NCI-H1436 (cell line): ENCODE results near the gene GNA12.
"Not testable (repeated sequence)": the region's sequence is repeated elsewhere in the genome, so short reads cannot be mapped to it uniquely, and the experiment has no call there.

Source experiments
- DNase-seq: peaks from one replicate; lab custom pipeline; 2025; lab: John Stamatoyannopoulos, UW

Gene GNA12

DNA sequence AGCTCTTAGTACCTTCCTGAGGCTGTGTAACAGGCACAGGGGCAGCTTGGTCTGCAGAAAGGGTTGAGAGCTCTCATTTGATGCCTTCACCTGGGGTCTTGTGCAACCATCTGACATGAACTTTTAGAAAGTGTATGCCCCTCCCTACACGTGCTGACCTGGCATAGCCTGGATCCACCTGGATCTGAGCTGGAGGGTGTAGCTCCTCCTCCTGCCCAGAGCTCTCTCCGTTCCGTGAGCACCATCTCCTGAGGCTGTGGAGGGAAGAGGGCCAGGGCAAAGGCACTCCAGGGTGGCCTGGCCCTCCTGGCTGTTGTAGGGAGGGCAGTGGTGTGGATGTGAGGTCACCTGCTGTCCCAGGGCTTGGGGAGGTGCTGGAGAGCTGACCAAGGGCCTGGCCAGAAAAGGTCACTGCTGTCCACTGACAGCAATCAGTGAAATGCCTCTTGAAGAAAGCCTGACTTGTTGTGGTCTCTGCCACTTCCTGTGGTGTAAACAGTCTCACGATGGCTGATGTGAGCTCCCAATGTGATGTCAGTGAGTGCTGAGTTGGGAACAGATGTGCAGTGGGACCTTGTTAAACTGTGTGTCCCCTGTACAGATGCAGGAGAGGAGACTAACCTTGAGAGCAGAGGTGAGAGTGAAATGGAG is 133.1 kb downstream of the GNA12 start:
- DNase-seq = no peak

DNA sequence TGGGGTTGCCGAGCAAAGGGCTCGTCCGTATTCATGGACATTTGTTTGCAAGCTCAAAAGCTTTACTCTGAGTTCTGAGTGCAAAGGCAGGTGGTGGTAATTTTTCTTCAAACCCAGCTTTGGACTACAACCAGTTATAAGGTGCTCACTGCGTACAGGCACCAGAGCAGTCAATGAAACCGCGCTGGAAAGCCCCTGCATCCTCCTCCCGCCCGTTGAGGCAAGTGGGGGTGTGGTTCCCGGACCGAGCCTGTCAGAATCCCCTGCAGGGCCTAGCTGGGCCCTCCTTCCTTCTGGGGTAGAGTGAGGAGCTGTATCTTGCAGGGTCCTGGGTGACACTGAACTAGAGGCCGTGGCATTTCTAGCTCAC is 133.8 kb downstream of the GNA12 start:
- no peak for DNase-seq

DNA sequence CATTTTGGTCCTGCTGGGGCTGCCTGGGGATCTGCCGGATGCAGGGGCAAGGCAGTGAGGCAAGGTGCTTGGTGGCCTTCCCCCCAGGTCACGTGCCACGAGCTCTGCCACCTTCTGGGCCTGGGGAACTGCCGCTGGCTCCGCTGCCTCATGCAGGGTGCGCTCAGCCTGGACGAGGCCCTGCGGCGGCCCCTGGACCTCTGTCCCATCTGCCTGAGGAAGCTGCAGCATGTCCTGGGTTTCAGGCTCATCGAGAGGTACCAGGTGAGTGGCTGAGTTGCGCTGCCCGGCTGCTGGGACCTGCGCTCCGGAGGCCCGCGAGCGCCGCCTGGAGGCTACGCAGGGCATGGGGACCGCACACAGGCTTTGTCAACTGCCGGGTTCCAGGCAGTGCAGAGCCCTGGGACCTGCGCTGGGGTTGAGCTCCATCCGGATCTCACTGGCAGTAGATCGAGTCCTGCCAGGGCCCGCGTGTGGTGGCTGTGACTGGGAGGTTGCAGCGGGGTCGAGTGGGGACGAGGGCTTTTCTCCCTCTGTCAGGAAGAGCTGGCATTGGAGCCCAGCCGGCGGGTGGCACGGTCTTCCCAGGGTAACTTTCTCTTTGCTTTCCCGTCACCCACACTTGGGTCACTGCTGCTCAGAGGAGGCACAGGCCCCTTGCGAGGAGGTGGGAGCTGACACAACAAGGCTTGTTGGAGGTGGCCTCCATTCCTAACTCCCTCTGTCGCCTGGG is 134.4 kb downstream of the GNA12 start:
- peak; percentile 60 for DNase-seq

DNA sequence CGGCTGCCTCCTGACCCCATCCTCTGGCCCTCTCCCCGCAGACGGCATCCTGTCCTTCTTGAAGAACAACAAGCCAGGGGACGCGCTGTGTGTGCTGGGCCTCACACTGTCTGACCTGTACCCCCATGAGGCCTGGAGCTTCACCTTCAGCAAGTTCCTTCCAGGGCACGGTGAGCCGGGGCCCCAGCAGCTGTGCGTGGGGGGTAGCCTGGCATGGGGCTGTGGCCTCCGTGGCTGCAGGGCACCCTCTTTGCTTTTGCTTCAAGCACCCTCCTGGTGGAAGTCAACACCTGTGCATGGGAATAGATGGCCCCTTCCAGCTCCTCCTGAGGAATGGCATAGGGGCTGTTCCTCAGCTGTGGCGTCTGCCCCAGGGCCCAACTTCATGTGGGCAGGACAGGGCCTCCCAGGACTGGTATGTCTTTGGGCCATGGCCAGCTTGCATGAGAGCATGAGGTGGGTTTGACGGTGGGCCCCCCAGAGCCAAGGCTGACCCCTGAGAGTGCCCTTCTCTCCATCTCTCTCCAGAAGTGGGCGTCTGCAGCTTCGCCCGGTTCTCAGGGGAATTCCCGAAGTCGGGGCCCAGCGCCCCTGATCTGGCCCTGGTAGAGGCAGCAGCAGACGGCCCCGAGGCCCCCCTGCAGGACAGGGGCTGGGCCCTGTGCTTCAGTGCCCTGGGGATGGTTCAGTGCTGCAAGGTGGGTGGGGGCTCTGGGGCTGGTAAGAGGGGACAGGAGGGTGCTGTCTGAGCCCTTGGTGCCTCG is 135.4 kb downstream of the GNA12 start:
- no peak for DNase-seq

DNA sequence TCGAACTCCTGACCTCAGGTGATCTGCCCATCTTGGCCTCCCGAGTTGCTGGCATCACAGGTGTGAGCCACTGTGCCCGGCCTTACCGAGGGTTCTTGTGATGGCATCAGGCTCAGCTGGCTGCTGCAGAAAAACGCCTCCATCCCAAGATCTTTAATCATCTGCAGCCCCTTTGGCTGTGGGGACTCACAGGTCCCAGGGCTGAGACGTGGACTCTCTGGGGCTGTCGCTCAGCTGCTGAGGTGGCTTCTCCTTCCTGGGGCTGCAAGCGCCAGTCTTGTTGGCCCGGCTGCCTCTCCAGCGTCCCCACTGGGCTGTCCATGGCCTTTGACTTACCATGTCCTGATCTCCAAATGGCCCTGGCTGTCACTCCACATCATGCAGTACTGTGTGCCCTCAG is 136.1 kb downstream of the GNA12 start:
- no peak for DNase-seq

DNA sequence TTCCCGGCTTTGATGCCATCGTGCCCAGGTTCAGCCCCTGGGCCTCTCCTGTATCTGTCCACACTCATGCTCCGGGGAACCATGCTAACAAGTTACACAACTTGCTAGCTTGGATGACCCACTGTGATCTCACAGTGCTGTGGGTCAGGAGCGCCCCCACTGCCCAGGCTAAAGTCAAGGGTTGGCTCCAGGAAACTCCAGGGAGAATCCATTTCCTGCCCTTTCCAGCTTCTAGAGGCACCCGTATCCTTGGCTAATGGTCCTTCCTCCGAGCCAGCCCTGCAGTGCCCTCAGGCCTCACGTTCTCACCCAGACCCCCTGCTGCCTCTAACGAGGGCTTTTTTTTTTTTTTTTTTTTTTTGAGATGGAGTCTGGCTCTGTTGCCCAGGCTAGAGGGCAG is 136.6 kb downstream of the GNA12 start:
- DNase-seq = no peak

DNA sequence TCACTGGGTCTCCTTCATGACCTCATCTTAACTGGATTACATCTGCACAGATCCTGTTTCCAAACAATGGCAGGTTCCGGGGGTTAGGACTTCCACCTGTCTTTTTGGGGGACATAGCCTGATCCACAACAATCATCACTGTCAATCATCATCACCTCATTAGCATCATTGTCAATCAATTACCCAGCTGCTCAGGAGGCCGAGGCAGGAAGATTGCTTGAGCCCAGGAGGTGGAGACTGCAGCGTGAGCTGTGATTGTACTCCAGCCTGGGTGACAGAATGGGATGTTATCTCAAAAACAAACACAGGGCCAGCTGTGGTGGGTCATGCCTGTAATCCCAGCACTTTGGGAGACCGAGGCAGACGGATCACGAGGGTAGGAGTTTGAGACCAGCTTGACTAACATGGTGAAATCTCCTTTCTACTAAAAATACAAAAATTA is 137.4 kb downstream of the GNA12 start:
- no peak for DNase-seq

DNA sequence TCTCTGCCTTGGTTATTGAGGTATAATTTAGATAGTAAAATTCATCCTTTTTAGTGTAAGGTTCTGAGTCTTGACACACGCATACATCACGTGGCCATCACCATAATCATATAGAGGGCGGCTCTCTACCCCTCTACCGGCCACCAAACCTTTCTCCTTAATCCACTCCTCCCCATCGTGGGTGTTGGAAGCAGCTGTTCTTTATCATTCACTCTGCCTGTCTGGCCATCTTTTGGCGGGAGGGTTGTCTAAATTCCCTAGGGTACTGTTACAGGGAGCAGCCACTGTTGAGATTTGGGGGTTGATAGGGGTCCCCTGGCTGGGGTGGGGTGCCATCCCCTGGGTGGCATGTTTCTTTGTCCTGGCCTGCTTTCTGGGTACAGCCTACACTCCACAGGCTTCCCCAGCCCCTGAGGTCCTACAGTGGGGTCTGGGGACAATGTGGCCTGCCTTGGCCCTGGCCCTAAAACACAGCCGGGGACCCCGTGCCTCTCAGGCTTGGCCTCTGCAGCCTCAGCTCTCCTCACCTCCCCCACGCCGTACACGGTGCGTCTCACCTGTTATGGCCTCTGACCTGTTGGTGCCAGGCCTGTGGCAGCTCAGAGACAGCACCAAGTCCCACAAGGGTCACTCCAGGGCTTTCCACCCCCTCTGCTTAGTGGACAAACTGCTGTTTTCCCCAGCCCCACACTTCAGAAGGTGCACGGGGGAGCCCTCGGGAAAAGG is 138.6 kb downstream of the GNA12 start:
- DNase-seq = no peak

DNA sequence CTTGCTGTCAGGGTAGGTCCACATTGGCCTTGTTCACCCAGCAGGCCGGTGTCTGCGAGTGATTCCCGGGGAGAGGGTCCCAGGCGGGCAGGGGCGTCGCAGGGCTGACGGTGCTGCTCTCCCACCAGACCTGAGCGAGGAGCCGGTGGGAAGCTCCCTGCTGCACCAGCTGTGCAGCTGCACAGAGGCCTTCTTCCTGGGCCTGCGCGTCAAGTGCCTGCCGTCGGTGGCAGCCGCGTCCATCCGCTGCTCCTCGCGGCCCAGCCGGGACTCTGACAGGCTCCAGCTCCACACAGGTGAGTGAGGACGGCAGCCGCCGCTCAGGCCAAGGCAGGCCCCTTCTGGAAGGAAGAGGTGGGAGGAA is 141.5 kb downstream of the GNA12 start:
- no peak for DNase-seq

DNA sequence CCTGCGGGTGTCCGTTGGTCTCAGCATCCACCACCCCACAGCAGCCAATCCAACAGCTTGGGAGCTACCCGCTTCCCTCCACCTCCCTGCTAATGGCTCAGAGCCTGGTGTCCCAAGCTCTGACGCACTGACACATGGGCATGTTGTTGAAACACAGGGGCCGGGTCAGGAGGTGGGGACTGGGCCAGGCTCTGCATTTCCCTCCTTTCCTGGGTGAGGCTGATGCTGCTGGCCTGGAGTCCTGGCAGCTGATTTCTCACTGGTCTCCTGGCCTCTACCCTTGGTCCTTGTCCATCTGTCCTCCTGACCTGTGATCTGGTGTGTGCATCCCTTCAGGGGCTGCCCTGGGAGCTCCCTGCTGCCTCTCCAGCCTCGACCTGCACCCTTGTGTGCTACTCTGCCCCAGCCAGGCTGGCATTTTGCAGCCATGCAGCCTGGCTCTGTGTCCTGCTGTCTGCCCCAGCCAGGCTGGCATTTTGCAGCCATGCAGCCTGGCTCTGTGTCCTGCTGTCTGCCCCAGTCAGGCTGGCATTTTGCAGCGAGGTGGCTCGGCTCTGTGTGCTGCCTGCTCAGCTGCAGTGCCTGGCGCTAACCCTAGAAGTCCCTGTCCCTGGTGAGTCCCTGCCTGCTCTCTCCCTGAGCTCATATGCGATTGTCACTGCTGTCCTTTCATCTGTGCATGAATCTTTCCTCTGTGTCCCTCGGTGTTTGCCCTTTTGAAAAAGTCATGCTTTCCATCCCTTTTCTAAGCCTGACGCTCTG is 142.1 kb downstream of the GNA12 start:
- DNase-seq = no peak

DNA sequence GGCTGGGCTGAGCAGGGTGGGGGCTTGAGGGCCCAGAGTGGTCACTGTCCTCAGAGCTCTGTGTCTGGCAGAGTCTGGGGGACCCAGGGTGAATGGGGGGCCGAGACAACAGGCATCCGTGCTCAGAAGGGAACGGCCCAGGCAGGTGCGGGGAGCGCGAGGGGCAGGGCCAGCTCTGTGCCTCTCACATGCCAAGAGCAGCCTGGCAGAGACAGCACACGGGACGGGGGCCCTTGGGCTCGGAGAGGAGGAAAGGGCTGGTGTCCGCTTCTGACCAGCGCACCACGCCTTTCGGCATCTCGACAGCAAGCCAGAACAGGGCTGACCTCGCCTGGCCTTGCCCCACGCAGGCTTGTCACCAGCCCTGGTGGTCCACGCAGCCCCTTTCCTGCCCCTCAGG is 142.7 kb downstream of the GNA12 start:
- no peak for DNase-seq

DNA sequence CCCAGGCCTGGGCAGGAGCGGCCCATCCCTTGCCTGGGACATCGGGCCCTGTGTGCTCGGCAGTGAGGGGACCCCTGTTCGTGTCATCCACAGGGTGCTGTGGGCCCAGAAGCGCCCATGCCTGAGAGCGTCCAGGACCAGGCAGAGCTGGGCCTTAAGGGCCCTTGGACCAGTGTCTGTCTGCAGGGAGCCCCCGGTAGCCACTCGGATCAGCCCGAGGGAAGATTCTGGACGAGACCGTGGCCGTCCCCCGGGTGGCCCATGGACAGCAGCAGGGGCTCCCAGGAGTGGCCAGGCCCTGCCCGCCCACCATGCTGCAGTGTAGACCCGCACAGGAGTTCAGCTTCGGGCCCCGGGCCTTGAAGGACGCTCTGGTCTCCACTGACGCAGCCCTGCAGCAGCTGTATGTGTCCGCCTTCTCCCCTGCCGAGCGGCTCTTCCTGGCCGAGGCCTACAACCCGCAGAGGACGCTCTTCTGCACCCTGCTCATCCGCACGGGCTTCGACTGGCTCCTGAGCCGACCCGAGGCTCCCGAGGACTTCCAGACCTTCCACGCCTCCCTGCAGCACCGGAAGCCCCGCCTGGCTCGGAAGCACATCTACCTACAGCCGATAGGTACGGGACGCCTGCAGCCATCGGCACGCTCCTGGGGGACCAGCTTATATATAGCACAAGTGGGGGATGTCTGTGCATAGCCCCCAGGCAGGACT is 143.8 kb downstream of the GNA12 start:
- no peak for DNase-seq

DNA sequence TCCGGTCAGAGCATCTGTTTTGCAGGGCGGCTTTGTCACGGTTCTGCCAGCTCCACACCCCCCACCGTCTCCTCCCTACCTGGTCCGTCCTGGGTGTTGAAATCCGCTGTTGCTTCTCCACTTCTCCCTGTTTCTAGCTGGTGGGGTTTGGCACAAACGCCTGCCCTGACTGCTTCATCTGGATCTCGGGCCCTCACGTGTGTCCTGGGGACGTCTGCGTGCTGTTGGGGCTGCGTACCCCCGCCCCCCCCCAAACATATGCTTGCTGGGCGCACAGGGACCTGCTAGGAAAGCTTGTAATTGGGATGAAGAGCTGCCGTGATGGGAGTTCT is 144.9 kb downstream of the GNA12 start:
- DNase-seq = no peak

DNA sequence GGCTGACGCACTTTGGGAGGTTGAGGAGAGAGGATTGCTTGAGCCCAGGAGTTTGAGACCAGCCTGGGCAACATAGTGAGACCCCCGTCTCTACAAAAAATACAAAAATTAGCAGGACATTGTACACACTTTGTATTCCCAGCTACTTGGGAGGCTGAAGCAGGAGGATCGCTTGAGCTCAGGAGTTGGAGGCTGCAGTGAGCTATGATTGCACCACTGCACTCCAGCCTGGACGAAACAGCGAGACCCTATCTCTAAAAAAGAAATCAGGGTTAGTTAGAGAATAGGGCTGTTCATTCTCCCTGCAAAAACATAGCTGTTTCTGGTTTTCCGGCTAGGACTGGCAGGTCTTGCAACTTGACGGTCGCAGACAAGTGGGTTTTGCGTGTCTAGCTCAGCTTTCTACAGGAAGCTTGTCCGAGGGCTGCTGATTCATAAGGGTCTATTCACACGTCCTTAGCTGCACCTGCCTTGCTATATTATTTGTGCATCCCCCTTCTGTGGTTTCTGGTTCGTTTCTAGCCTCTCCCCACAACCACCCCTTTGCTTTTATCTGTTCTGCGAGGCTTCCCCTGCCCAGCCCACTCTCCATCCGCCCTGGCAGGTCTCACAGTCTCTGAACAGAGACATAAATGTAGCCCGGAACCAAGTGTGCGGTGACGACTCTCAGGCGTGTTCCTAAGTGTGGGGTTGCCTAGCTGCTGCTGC is 145.4 kb downstream of the GNA12 start:
- DNase-seq = no peak

DNA sequence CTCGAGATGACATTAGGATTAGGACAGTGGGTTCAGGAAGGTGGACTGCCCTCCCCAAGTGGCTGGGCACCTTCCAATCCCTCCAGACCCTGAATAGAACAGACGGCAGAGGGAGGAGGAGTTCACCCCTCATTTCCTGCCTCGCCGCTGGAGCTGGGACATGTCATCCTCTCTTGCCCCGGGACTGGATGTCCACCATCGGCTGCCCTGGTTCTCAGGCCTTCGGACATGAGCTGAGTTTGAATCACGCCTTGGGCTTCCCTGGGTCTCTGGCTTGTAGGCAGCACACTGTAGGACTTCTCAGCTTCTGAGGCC is 150.0 kb downstream of the GNA12 start:
- DNase-seq = not testable (repeated sequence)

DNA sequence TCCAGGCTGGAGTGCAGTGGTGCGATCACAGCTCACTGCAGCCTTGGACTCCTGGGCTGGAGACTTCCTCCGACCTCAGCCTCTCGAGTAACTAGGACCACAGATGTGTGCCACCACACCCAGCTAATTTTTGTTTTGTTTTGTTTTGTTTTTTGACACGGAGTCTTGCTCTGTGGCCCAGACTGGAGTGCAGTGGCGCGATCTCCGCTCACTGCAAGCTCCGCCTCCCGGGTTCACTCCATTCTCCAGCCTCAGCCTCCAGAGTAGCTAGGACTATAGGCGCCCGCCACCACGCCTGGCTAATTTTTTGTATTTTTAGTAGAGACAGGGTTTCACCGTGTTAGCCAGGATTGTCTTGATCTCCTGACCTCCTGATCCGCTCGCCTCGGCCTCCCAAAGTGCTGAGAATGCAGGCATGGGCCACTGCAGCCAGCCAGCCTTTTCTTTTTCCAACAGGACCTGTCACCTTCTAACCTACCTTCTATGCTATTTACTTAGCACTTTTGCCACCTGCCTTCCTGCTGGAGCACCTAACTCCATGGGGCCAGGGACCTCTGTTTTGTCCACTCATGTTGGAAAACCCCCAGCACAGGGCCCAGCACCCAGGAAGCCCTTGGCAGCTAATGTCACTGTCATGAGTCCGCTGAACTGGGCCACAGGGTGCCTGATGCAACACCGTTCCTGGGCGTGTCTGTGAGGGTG is 150.5 kb downstream of the GNA12 start:
- DNase-seq = not testable (repeated sequence)

DNA sequence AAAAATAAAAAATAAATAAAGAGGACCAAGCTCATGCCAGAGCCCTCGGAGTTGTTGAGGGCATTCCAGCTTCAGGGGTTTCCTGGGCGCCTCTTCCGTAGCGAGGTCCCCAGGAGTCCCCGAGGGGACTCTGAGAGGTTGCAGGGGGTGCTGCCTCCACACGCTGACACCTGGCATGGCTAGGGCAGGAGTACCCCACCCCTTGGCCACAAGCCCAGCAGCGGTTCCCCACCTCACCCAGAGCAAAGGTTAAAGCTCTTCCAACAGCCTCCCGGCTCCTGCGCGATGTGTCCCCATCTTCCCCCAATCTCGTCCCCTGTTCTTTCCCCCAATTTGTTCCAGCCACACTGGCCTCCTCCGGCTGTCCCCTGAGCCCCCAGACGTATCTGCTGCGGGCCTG is 151.6 kb downstream of the GNA12 start:
- DNase-seq = no peak

DNA sequence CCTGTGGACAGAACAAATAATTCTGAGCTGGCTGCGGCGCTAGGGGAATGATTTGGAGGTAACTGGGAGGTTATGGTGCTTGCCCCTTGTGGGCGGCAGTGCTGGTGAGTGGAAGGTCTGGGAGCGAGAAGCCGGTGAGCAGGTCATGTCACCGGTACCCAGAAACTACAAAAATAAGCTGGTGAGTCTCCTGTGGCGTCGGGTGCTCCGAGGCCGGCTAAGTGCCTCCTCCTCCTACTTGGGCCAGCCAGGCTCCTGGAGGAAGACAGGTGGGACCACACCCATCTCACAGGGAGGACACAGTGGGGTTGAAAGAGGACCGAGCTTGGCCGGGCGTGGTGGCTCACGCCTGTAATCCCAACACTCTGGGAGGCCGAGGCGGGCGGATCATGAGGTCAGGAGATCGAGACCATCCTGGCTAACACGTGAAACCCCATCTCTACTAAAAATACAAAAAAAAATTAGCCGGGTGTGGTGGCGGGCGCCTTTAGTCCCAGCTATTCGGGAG is 152.1 kb downstream of the GNA12 start:
- DNase-seq = not testable (repeated sequence)

DNA sequence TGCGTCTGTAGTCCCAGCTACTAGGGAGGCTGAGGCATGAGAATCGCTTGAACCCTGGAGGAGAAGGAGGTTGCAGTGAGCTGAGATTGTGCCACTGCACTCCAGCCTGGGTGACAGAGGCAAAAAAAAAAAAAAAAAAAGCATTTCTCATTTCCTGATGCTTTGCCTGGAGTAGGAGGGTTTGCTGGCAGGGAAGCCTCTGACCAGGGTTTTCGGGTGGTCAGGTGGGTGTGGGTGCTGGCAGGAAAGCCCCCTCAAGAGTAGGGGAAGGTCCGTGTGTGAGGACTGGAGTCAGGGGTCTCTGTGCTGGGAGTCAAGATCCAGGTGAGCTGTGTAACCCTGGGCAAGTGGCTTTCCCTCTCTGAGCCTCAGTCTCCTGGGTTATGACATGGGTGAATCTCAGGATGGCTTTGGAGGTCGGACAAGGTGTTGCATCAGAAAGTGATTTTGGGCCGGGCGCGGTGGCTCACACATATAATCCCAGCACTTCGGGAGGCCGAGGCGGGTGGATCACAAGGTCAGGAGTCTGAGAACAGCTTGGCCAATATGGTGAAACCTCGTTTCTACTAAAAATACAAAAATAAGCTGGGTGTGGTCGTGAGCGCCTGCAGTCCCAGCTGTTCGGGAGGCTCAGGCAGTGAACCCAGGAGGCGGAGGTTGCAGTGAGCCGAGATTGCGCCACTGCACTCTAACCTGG is 152.9 kb downstream of the GNA12 start:
- no peak for DNase-seq
